ENCODE results near the gene TMEM178A. TPM values are rescaled to one million over a fixed set of nuclear protein-coding genes. Genes with fewer than 3 reads are reported as not detected.
"Not testable (repeated sequence)": the region's sequence is repeated elsewhere in the genome, so short reads cannot be mapped to it uniquely, and the experiment has no call there.

TMEM178A gene
- total RNA-seq, 1 experiment from 2014 or later = not detected

GRCh38 chr2:39712953-39713352, 47.2 kb downstream of the TMEM178A start:
- no peak for DNase-seq (ENCODE audit: low spot score)

DNA sequence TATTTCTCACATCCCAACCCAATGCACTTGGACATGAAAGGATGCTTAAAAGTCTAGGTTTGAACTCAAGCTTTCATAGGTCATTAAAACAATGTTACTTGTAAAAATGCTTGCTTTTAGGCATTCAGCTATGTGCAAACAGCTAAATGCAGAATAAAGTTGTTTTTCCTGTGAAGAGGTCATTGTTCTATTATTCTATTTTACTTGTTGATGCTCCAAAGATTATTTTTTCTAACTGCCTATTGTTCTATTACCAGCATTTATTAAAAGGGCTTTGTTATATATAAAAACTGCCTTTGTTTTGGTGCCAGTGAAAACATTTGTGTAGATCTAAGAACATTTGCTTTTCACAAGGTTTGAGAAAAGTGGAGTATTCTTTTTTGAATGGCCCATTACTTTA, 49.4 kb downstream of the TMEM178A start:
- no peak for DNase-seq (ENCODE audit: low spot score)

DNA sequence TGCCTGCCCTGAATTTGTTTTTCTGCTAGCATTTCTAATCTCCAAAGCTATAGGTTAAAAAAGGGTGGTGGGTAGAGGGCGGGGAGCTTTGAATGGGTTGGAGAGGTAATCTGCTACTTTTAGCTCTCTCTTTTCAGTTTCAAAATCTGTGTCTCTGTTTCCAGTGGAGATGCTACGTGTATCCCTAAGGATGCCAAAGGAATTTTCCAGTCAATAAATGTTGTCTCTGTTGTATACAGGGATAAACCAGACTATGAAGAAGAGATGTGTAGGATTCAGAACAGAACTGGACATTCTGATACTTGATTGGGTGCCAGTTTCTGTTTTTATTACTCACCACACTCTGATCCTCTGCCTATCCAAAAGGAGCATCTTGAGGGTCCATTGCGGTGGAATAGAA, 50.1 kb downstream of the TMEM178A start:
- no peak for DNase-seq (ENCODE audit: low spot score)

GRCh38 chr2:39717067-39717466, 51.4 kb downstream of the TMEM178A start:
- no peak for DNase-seq (ENCODE audit: low spot score)

- DNase-seq (ENCODE audit: low spot score) = no peak
Measured at GRCh38 chr2:39718483-39718882, 52.8 kb downstream of the TMEM178A start.

DNA sequence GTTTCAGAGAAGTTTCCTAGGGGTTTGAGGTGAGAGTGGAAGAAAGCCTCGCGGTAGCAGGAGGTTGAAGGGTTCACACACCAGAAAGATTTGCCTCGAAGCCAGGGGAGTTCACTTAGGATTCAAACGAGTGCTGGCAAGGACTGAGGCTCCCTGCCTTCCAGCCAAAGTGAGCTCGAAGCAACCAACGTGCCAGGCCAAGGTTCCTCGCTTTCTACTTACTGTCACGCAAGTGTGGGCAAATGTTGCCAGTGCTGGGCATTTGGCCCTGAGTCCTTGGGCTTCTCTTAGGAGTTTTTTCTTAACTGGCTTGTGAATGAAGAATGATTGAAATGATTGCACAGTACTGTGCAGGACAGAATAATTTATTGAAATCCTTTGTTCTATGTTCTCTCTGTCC, 53.6 kb downstream of the TMEM178A start:
- DNase-seq (ENCODE audit: low spot score) = no peak

- DNase-seq (ENCODE audit: low spot score) = no peak
Measured at GRCh38 chr2:39720970-39721369, 55.3 kb downstream of the TMEM178A start.

GRCh38 chr2:39723497-39723896, 57.8 kb downstream of the TMEM178A start:
- no peak for DNase-seq (ENCODE audit: low spot score)

GRCh38 chr2:39723946-39724827, 58.5 kb downstream of the TMEM178A start:
- no peak for DNase-seq (ENCODE audit: low spot score)

DNA sequence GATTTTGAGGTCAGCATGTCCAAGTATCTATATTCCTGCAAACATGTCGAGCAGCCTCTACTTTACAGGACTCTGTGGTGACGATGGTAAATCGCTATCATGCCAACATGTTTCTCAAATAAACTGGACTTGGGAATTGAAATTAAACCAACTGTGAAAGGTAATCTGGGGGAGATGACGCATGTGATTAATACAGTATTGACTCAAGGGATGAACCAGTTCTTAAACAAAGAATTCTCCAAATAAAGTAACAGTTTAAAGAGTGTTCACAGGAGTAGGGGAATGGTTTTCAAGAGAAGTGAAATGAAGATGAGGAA, 59.1 kb downstream of the TMEM178A start:
- no peak for DNase-seq (ENCODE audit: low spot score)

GRCh38 chr2:39725401-39725800, 59.7 kb downstream of the TMEM178A start:
- DNase-seq (ENCODE audit: low spot score) = no peak

GRCh38 chr2:39728085-39728484, 62.4 kb downstream of the TMEM178A start:
- DNase-seq (ENCODE audit: low spot score) = not testable (repeated sequence)

DNA sequence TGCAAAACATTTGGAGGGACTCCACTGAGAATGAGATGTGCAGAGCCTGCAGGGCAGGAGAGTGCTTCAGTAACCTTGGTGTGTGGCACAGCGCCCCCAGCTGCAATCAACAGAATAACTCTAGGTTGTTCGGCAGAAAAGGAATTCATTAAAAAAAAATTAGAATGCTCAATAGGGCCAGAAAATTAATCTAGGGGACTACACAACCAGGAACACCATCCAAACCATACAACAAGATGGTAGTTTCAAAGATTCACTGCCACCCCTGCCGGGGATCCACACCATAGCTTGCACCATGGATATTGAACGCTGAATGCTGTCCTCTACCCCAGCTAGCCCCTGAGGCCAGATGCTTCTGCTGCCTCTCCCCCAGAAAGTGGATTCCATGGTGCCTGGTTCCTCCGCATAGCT, 63.2 kb downstream of the TMEM178A start:
- DNase-seq (ENCODE audit: low spot score) = peak; percentile 23

- no peak for DNase-seq (ENCODE audit: low spot score)
Measured at GRCh38 chr2:39730276-39730675, 64.6 kb downstream of the TMEM178A start.

DNA sequence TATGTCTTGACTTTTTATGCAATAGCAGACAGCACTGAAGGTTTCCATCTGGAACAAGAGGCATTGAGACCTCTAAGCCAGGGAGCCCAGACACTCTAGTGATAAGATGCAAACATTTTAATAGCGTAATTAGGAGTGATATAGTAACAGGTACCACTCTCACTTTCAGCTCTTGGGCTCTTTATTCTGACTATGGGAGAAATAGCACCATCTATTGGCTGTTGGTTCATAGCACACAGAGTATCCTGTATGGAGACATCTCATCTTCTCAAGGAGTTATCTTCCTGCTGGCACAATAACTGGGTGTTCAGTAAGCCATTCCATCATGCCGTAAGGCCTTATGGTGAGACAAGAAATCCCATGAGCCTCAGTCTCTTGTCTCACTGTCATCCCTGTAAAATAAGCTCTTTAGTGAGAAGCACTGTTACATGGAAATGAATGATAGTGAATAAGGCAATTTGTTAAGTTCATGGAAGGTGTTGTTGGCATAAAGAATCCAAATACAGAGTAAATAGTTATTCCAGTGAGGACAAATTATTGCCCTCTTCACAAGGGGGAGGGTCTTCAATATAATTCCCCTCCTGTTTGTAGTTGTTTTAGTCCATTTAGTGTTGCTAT, 65.1 kb downstream of the TMEM178A start:
- peak; percentile 47 for DNase-seq (ENCODE audit: low spot score)

DNA sequence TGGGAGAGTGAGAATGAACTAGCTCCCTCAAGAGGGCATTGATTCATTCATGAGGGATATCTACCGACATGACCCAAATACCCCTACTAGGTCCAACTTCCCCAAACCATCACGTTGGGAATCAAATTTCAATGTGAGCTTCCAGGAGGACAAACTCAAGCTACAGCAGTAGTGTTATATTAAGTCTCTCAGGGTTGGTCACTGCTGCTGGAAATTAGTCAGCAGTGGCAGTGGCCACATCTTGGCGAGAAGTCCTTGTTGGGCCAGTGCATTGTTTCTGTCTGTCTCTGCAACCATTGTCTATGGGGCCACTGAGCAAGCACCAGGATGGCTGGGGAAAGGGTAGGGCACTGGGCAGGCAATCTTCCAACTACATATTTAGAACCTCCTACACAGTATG, 65.8 kb downstream of the TMEM178A start:
- DNase-seq (ENCODE audit: low spot score) = no peak

DNA sequence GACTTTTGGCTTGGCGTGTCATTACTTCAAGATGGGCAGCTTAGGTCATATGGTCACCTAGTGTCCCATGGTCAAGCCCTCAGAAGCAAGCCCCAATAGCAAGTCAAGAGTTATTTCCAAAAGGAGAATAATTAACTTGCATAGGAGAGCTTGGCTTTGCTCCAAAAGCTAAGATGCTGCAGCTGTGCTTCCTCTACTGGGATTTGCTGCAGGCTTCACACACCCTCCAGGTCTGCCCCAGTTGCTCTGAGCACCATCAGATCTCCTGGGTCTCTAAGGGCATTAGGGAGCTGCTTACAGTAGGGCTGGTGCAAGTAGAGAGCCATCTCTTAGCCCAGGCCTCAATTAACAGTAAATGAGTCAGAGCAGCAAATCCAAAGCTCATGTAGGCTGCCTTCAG, 66.8 kb downstream of the TMEM178A start:
- DNase-seq (ENCODE audit: low spot score) = no peak

DNA sequence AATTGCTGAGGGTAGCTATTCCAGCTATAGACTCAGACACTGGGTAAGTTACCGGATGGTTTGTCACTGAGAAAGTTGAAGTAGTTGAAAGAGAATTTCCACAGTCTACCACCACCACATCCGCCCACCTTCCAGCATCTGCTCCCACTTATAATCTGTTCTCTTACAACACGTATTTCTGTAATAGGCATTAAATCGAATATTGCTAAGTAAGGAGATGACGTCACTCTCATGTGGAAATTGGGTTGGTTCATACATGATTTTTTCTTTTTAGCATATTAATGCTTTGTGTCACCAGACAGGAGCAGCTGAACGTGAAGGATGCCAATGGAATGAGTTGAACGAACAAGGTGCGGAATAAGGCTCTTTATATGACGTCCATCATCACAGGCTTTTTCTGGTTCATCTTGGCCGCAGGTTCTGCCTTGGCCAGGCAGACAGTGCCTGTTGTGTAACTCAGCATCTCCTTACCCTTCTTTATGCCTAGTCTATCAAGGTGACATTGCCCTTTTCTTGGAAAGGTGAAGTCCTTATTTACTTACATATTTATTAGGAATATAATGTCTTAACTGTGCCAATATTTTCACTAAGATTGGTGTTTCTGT, 67.5 kb downstream of the TMEM178A start:
- no peak for DNase-seq (ENCODE audit: low spot score)

DNA sequence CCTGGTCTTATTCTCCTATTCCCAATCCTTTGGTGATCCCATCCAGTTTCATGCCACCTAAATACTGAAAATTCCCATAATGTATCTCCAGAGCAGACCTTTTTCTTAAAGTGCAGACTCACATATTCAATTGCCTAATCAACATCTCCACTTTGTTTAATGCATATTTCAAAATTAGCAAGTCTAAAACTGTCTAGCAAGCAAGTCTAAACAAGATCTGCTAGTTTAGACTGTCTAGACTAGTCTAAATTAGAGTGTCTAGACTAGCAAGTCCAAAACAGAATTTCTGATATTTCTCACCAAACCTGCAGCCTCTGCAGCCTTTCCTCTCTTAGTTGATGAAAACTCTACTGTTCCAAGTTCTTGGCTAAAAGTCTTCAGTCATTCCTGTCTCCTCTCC, 68.7 kb downstream of the TMEM178A start:
- DNase-seq (ENCODE audit: low spot score) = no peak

- DNase-seq (ENCODE audit: low spot score) = no peak
Measured at GRCh38 chr2:39735648-39736047, 69.9 kb downstream of the TMEM178A start.

- no peak for DNase-seq (ENCODE audit: low spot score)
Measured at GRCh38 chr2:39736640-39737039, 70.9 kb downstream of the TMEM178A start.

GRCh38 chr2:39737661-39738060, 71.9 kb downstream of the TMEM178A start:
- DNase-seq (ENCODE audit: low spot score) = no peak

DNA sequence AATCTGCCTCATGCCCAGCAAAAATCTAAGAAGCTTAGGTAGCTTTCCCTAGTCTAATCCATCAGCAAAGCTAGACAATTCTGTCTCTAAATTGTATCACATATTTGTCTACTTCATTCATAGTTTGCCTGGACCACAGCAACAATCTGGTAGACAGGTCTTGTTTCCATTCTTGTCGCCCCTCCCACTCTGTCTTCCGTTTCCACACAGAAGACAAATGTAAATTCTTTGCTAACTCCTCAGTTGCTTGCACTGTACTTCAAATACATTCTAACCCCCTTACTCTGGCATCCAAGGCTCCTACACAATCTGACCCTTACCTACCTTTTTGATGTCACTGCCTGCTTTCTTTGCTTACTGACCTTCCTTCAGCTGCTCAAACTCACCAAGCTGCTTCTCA, 73.2 kb downstream of the TMEM178A start:
- no peak for DNase-seq (ENCODE audit: low spot score)

Data from HT-29 (cell line).